Ureter (tissue), 1 donor: ENCODE data around the gene OR52N2. TPM values are rescaled to one million over a fixed set of nuclear protein-coding genes. Genes with fewer than 3 reads are reported as not detected.

Source experiments
- total RNA-seq: library from RNA; stranded (reverse); gene quantifications from one replicate; pipeline ENCODE4 v1.2.4, GENCODE V29; 2023
- donor health status: DM: yes; HTN: yes; CAD: no.

OR52N2 gene
- total RNA-seq, 1 donor from 2014 or later: not detected

Other genes starting within 250 kb of the OR52N2 start
- gene OR52B6, start 228.0 kb upstream of the OR52N2 start, total RNA-seq: not detected
- gene TRIM6, start 212.3 kb upstream of the OR52N2 start, total RNA-seq: 13.5 TPM
- 9.1 TPM for gene TRIM34, start 183.9 kb upstream of the OR52N2 start, total RNA-seq
- gene TRIM5, start 123.8 kb upstream of the OR52N2 start, total RNA-seq: 34.5 TPM
- 86.6 TPM for gene TRIM22, start 119.1 kb upstream of the OR52N2 start, total RNA-seq
- gene OR56B1, start 72.5 kb upstream of the OR52N2 start, total RNA-seq: 0.26 TPM
- gene OR52N4, start 54.7 kb upstream of the OR52N2 start, total RNA-seq: 0.75 TPM
- gene OR52N5, start 25.6 kb upstream of the OR52N2 start, total RNA-seq: not detected
- gene OR52N1, start 17.7 kb upstream of the OR52N2 start, total RNA-seq: 0.26 TPM
- gene OR52E6, start 33.0 kb downstream of the OR52N2 start, total RNA-seq: not detected
- not detected for gene OR52E8, start 48.8 kb downstream of the OR52N2 start, total RNA-seq
- gene OR52E4, start 71.7 kb downstream of the OR52N2 start, total RNA-seq: not detected
- not detected for gene OR52E5, start 84.3 kb downstream of the OR52N2 start, total RNA-seq
- not detected for gene OR56A3, start 133.3 kb downstream of the OR52N2 start, total RNA-seq
- not detected for gene OR56A5, start 159.6 kb downstream of the OR52N2 start, total RNA-seq
- gene OR52L1, start 178.1 kb downstream of the OR52N2 start, total RNA-seq: not detected
- gene OR56A4, start 198.0 kb downstream of the OR52N2 start, total RNA-seq: 0.10 TPM
- 0.05 TPM for gene OR56A1, start 221.8 kb downstream of the OR52N2 start, total RNA-seq